WI38 (cell line): ENCODE data around the gene CCDC85A.

Experiments
- H3K4me3 ChIP-seq: 2 replicates; pipeline ENCODE4 v1.5.1; 2011; ENCODE audit warnings: low read depth, mild to moderate bottlenecking, control low read depth, low read length
- TF ChIP-seq, protein P1 (sequence below): IDR thresholded peaks from 2 replicates; pipeline ENCODE4 v1.5.1; 2012; ENCODE audit warnings: low read depth, mild to moderate bottlenecking, control low read depth, low read length

CCDC85A gene

GRCh38 chr2:56334622-56335021 is 150.8 kb downstream of the CCDC85A start:
- H3K4me3 ChIP-seq = no peak overlapping the region
- TF ChIP-seq, protein P1, sequence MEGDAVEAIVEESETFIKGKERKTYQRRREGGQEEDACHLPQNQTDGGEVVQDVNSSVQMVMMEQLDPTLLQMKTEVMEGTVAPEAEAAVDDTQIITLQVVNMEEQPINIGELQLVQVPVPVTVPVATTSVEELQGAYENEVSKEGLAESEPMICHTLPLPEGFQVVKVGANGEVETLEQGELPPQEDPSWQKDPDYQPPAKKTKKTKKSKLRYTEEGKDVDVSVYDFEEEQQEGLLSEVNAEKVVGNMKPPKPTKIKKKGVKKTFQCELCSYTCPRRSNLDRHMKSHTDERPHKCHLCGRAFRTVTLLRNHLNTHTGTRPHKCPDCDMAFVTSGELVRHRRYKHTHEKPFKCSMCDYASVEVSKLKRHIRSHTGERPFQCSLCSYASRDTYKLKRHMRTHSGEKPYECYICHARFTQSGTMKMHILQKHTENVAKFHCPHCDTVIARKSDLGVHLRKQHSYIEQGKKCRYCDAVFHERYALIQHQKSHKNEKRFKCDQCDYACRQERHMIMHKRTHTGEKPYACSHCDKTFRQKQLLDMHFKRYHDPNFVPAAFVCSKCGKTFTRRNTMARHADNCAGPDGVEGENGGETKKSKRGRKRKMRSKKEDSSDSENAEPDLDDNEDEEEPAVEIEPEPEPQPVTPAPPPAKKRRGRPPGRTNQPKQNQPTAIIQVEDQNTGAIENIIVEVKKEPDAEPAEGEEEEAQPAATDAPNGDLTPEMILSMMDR = no peak

DNA sequence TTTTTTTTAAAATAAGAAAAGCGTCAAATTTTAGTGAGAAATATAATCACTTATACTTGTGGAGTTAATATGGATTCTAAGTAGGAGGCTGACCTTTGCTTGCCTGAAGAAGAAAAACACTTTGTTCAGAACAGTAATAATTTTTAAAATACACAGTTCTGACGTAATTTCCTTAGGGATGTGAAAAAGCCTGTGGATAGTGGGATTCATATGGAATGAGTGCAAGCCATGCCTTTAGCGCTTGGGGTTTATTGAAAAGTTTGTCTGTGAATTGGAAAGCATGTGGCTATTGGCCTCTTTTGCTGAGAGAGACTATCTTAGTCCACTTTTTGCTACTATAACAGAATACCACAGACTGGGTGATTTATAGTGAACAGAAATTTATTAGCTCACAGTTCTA is 151.3 kb downstream of the CCDC85A start:
- TF ChIP-seq, protein P1 = no peak
- no peak overlapping the region for H3K4me3 ChIP-seq

- TF ChIP-seq, protein P1 = no peak
- H3K4me3 ChIP-seq = no peak overlapping the region
Observed at GRCh38 chr2:56337342-56337741, 153.6 kb downstream of the CCDC85A start.

DNA sequence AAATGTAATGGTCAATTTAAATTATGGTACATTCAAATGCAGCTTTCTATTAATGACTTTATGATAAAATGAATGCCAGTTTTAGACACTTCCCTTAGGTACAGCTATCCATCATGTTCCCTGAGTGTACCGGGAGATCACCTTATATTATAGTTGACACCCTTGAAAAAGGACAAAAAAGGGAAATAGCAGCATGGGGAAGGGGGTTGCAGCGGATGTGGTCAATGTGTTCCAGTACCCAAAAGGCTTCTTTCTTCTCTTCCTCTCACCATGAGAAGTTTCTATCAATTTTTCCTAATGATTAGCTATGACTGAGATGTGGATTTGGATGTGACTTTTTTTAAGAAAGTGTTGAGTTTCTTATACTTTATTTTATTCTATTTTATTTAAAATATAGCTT is 154.4 kb downstream of the CCDC85A start:
- TF ChIP-seq, protein P1 = no peak

GRCh38 chr2:56344771-56345170 is 161.0 kb downstream of the CCDC85A start:
- TF ChIP-seq, protein P1 = no peak
- no peak overlapping the region for H3K4me3 ChIP-seq

More for the DNA sequence above, 154.4 kb downstream of the CCDC85A start:
- H3K4me3 ChIP-seq = no peak overlapping the region

- TF ChIP-seq, protein P1 = no peak
Observed at GRCh38 chr2:56347881-56348280, 164.1 kb downstream of the CCDC85A start.

GRCh38 chr2:56348392-56349210 is 164.8 kb downstream of the CCDC85A start:
- H3K4me3 ChIP-seq = no peak overlapping the region
- TF ChIP-seq, protein P1 = no peak

More at GRCh38 chr2:56347881-56348280, 164.1 kb downstream of the CCDC85A start:
- no peak overlapping the region for H3K4me3 ChIP-seq
